Neural cell (in vitro differentiated cells): ENCODE measurements around the gene GPR15LG. TPM values are rescaled to one million over a fixed set of nuclear protein-coding genes. Genes with fewer than 3 reads are reported as not detected.

ENCODE experiments used
- H2AFZ ChIP-seq: fragments of 200-600, 300-800 bp; sonication (generic), shearing (Covaris generic); 2 replicates; pipeline ENCODE4 v1.6.0; 2014; ENCODE audit warnings: low read depth, mild to moderate bottlenecking, antibody characterized with exemption, low read length, moderate library complexity
- H3F3A ChIP-seq: fragments of 200-600 bp; shearing (Covaris generic); 2 replicates; pipeline ENCODE4 v1.6.1; 2016; ENCODE audit warnings: mild to moderate bottlenecking, moderate library complexity, mixed read lengths, antibody characterized with exemption, low read length; ENCODE audit not compliant: insufficient read depth, poor library complexity, severe bottlenecking
- H3K27ac ChIP-seq: fragments of 200-600, 300-800 bp; sonication (generic), shearing (Covaris generic); 2 replicates; pipeline ENCODE4 v1.5.1; 2014; ENCODE audit warnings: mild to moderate bottlenecking, low read length, moderate library complexity
- H3K27me3 ChIP-seq: fragments of 300-800, 200-600 bp; sonication (generic), shearing (Covaris generic); 2 replicates; pipeline ENCODE4 v1.6.0; 2014; ENCODE audit warnings: mild to moderate bottlenecking, low read depth, low read length, moderate library complexity; ENCODE audit not compliant: insufficient read depth
- H3K36me3 ChIP-seq: fragments of 300-800, 200-600 bp; sonication (generic), shearing (Covaris generic); 2 replicates; pipeline ENCODE4 v1.5.1; 2014; ENCODE audit warnings: mild to moderate bottlenecking, antibody characterized with exemption, low read length, moderate library complexity; ENCODE audit not compliant: insufficient read depth
- H3K4me2 ChIP-seq: fragments of 300-800, 200-600 bp; sonication (generic), shearing (Covaris generic); 2 replicates; pipeline ENCODE4 v1.6.0; 2014; ENCODE audit warnings: mild to moderate bottlenecking, low read length
- H3K4me3 ChIP-seq: fragments of 300-800, 200-600 bp; sonication (generic), shearing (Covaris generic); 2 replicates; pipeline ENCODE4 v1.5.1; 2014; ENCODE audit warnings: mild to moderate bottlenecking, low read length, moderate library complexity
- H3K79me2 ChIP-seq: fragments of 200-600 bp; shearing (Covaris generic); replicated peaks from 2 replicates; pipeline ENCODE4 v1.6.0; 2014; ENCODE audit warnings: mild to moderate bottlenecking, low read length, moderate library complexity; ENCODE audit not compliant: insufficient read depth
- H3K9ac ChIP-seq: fragments of 300-800, 200-600 bp; sonication (generic), shearing (Covaris generic); 2 replicates; pipeline ENCODE4 v1.6.1; 2016; ENCODE audit warnings: mild to moderate bottlenecking, low read length, mixed read lengths
- H3K9me2 ChIP-seq: fragments of 200-600 bp; shearing (Covaris generic); 2 replicates; pipeline ENCODE4 v1.6.1; 2016; ENCODE audit warnings: mild to moderate bottlenecking, low read length, mixed read lengths; ENCODE audit not compliant: insufficient read depth
- H3K9me3 ChIP-seq: fragments of 200-600, 300-800 bp; sonication (generic), shearing (Covaris generic); 2 replicates; pipeline ENCODE4 v1.6.1; 2016; ENCODE audit warnings: mild to moderate bottlenecking, mixed run types, low read length, moderate library complexity, mixed read lengths
- H4K20me1 ChIP-seq: fragments of 200-600 bp; shearing (Covaris generic); 2 replicates; pipeline ENCODE4 v1.6.1; 2016; ENCODE audit warnings: mild to moderate bottlenecking, mixed run types; ENCODE audit not compliant: insufficient read depth
- EP300 ChIP-seq: fragments of 450-650 bp; conservative IDR thresholded peaks from 2 replicates; pipeline ENCODE4 v1.6.1; 2014; ENCODE audit warnings: antibody characterized with exemption, mild to moderate bottlenecking, moderate library complexity; ENCODE audit not compliant: poor library complexity, severe bottlenecking
- EZH2 ChIP-seq: fragments of 200-600, 300-800 bp; shearing (Covaris generic), sonication (generic); IDR thresholded peaks from 2 replicates; pipeline ENCODE4 v1.6.1; 2014; ENCODE audit warnings: antibody characterized with exemption, low read length, borderline replicate concordance, mild to moderate bottlenecking; ENCODE audit not compliant: insufficient read depth, poor library complexity, severe bottlenecking
- MXI1 ChIP-seq: fragments of 450-650 bp; conservative IDR thresholded peaks from 2 replicates; pipeline ENCODE4 v1.6.1; 2014; ENCODE audit warnings: antibody characterized with exemption, mild to moderate bottlenecking; ENCODE audit not compliant: poor library complexity, severe bottlenecking
- POLR2AphosphoS5 ChIP-seq: IDR thresholded peaks from 2 replicates; pipeline ENCODE4 v1.6.1; 2012
- RAD21 ChIP-seq: fragments of 450-650 bp; conservative IDR thresholded peaks from 2 replicates; pipeline ENCODE4 v1.6.1; 2014; ENCODE audit warnings: antibody characterized with exemption, mild to moderate bottlenecking, moderate library complexity
- SMC3 ChIP-seq: fragments of 450-650 bp; conservative IDR thresholded peaks from 2 replicates; pipeline ENCODE4 v1.6.1; 2014; ENCODE audit warnings: antibody characterized with exemption, mild to moderate bottlenecking, moderate library complexity; ENCODE audit not compliant: poor library complexity
- TAF1 ChIP-seq: IDR thresholded peaks from 2 replicates; pipeline ENCODE4 v1.6.1; 2012; ENCODE audit warnings: low read depth
- polyA plus RNA-seq: library from polyadenylated mRNA; depleted of rRNA; stranded (reverse); fragments of >200 nt; gene quantifications from 2 replicates; pipeline ENCODE4 v1.2.3, GENCODE V29; 2014
- TF ChIP-seq, protein P1 (sequence below): fragments of 450-650 bp; IDR thresholded peaks from 2 replicates; pipeline ENCODE4 v1.5.1; 2014; ENCODE audit warnings: antibody characterized with exemption, mild to moderate bottlenecking, moderate library complexity; ENCODE audit not compliant: poor library complexity, severe bottlenecking
- TF ChIP-seq, protein P2 (sequence below): IDR thresholded peaks from 2 replicates; pipeline ENCODE4 v1.6.1; 2012; ENCODE audit warnings: borderline replicate concordance

The GPR15LG gene
- polyA plus RNA-seq, 1 donor from 2014 or later: not detected

- Histone ChIP-seq H3K9me3 (no peaks in the 10 kb centered on the region), H3K27ac (no peak overlapping the region), H2AFZ (no peak overlapping the region), H4K20me1 (no peaks in the 10 kb centered on the region), H3F3A (no peaks in the 10 kb centered on the region), H3K4me2 (no peak overlapping the region), H3K9ac (no peak overlapping the region), H3K36me3 (no peaks in the 10 kb centered on the region), H3K79me2 (no peaks in the 10 kb centered on the region), H3K4me3 (no peak overlapping the region), H3K27me3 (no peaks in the 10 kb centered on the region), H3K9me2 (no peaks in the 10 kb centered on the region)
- TF ChIP-seq SMC3 (no peak), EZH2 (no peak)
- TF ChIP-seq, protein P1, sequence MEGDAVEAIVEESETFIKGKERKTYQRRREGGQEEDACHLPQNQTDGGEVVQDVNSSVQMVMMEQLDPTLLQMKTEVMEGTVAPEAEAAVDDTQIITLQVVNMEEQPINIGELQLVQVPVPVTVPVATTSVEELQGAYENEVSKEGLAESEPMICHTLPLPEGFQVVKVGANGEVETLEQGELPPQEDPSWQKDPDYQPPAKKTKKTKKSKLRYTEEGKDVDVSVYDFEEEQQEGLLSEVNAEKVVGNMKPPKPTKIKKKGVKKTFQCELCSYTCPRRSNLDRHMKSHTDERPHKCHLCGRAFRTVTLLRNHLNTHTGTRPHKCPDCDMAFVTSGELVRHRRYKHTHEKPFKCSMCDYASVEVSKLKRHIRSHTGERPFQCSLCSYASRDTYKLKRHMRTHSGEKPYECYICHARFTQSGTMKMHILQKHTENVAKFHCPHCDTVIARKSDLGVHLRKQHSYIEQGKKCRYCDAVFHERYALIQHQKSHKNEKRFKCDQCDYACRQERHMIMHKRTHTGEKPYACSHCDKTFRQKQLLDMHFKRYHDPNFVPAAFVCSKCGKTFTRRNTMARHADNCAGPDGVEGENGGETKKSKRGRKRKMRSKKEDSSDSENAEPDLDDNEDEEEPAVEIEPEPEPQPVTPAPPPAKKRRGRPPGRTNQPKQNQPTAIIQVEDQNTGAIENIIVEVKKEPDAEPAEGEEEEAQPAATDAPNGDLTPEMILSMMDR: no peak
- TF ChIP-seq, protein P2, sequence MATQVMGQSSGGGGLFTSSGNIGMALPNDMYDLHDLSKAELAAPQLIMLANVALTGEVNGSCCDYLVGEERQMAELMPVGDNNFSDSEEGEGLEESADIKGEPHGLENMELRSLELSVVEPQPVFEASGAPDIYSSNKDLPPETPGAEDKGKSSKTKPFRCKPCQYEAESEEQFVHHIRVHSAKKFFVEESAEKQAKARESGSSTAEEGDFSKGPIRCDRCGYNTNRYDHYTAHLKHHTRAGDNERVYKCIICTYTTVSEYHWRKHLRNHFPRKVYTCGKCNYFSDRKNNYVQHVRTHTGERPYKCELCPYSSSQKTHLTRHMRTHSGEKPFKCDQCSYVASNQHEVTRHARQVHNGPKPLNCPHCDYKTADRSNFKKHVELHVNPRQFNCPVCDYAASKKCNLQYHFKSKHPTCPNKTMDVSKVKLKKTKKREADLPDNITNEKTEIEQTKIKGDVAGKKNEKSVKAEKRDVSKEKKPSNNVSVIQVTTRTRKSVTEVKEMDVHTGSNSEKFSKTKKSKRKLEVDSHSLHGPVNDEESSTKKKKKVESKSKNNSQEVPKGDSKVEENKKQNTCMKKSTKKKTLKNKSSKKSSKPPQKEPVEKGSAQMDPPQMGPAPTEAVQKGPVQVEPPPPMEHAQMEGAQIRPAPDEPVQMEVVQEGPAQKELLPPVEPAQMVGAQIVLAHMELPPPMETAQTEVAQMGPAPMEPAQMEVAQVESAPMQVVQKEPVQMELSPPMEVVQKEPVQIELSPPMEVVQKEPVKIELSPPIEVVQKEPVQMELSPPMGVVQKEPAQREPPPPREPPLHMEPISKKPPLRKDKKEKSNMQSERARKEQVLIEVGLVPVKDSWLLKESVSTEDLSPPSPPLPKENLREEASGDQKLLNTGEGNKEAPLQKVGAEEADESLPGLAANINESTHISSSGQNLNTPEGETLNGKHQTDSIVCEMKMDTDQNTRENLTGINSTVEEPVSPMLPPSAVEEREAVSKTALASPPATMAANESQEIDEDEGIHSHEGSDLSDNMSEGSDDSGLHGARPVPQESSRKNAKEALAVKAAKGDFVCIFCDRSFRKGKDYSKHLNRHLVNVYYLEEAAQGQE: no peak
Observed at GRCh38 chr10:84202349-84202748, 28.7 kb downstream of the GPR15LG start.

- H4K20me1 ChIP-seq: no peaks in the 10 kb centered on the region
- H3K27me3 ChIP-seq: no peaks in the 10 kb centered on the region
- H3K27ac ChIP-seq: no peak overlapping the region
- H3K4me3 ChIP-seq: no peak overlapping the region
- H3K9me3 ChIP-seq: no peaks in the 10 kb centered on the region
- no peaks in the 10 kb centered on the region for H3K36me3 ChIP-seq
- no peaks in the 10 kb centered on the region for H3F3A ChIP-seq
- H3K4me2 ChIP-seq: no peak overlapping the region
- H3K9ac ChIP-seq: no peak overlapping the region
- H2AFZ ChIP-seq: no peak overlapping the region
- no peaks in the 10 kb centered on the region for H3K79me2 ChIP-seq
- no peak for TF ChIP-seq EP300
- no peak for TF ChIP-seq TAF1
- TF ChIP-seq POLR2AphosphoS5: no peak
- TF ChIP-seq, protein P2: no peak
- no peak for TF ChIP-seq SMC3
- TF ChIP-seq EZH2: no peak
- TF ChIP-seq, protein P1: no peak
- TF ChIP-seq MXI1: no peak
- TF ChIP-seq RAD21: no peak
- H3K9me2 ChIP-seq: no peaks in the 10 kb centered on the region
Observed at GRCh38 chr10:84204122-84204521, 30.5 kb downstream of the GPR15LG start.
